Liver (tissue), 3 donors: ENCODE results near the gene FANCI.

ENCODE experiments used
- FOXA1 ChIP-seq: IDR thresholded peaks from 2 replicates; pipeline ENCODE4 v1.6.1; 2016; ENCODE audit warnings: antibody characterized with exemption
- GABPA ChIP-seq, 2 donors: IDR thresholded peaks in 1 of 2; conservative IDR thresholded peaks in 1 of 2; 2 replicates each; pipeline ENCODE4 v1.6.1; 2016; ENCODE audit warnings: antibody characterized with exemption in 2 of 2, mild to moderate bottlenecking in 1 of 2, moderate library complexity in 1 of 2
- RAD21 ChIP-seq, 2 donors: IDR thresholded peaks; 2 replicates each; pipeline ENCODE4 v1.6.1; 2016; ENCODE audit warnings: antibody characterized with exemption in 2 of 2, mild to moderate bottlenecking in 2 of 2
- YY1 ChIP-seq: IDR thresholded peaks from 2 replicates; pipeline ENCODE4 v1.6.1; 2016; ENCODE audit warnings: antibody characterized with exemption, mild to moderate bottlenecking
- TF ChIP-seq, protein P1 (sequence below): fragments of 150-350 bp; IDR thresholded peaks from 2 replicates; pipeline ENCODE4 v1.5.1; 2017; ENCODE audit warnings: improper control_type of control experiment, low read depth, low read length; ENCODE audit not compliant: missing input control
- TF ChIP-seq, protein P2 (sequence below): IDR thresholded peaks from 2 replicates; pipeline ENCODE4 v1.6.1; 2016; ENCODE audit warnings: antibody characterized with exemption
- TF ChIP-seq, protein P3 (sequence below): IDR thresholded peaks from 2 replicates; pipeline ENCODE4 v1.6.1; 2016; ENCODE audit warnings: antibody characterized with exemption
- donor health status: healthy.
- donor health status: healthy.

DNA sequence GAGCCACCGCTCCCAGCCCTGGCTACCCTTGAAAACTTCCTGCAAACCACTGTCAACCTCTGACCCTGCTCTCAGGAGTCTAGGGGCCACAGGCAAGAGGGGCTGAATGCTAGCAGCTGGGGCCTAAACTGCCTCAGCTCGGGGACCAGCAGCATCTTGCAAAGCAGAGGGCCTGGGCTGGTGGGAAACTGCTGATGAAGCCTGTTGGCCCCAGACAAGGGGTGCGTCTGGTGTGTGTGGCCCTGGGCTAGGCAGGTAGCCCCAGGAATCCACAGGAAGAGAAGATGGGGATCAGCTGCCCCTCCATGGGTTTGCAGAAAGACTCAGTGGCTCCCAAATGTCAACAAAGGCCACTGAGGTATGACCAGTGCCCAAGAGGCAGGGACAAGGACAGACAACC, 99.1 kb downstream of the FANCI start:
- TF ChIP-seq, protein P1, sequence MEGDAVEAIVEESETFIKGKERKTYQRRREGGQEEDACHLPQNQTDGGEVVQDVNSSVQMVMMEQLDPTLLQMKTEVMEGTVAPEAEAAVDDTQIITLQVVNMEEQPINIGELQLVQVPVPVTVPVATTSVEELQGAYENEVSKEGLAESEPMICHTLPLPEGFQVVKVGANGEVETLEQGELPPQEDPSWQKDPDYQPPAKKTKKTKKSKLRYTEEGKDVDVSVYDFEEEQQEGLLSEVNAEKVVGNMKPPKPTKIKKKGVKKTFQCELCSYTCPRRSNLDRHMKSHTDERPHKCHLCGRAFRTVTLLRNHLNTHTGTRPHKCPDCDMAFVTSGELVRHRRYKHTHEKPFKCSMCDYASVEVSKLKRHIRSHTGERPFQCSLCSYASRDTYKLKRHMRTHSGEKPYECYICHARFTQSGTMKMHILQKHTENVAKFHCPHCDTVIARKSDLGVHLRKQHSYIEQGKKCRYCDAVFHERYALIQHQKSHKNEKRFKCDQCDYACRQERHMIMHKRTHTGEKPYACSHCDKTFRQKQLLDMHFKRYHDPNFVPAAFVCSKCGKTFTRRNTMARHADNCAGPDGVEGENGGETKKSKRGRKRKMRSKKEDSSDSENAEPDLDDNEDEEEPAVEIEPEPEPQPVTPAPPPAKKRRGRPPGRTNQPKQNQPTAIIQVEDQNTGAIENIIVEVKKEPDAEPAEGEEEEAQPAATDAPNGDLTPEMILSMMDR: no peak
- TF ChIP-seq FOXA1: no peak
- TF ChIP-seq, protein P2, sequence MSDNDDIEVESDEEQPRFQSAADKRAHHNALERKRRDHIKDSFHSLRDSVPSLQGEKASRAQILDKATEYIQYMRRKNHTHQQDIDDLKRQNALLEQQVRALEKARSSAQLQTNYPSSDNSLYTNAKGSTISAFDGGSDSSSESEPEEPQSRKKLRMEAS: no peak
- TF ChIP-seq YY1: no peak
- TF ChIP-seq, protein P3, sequence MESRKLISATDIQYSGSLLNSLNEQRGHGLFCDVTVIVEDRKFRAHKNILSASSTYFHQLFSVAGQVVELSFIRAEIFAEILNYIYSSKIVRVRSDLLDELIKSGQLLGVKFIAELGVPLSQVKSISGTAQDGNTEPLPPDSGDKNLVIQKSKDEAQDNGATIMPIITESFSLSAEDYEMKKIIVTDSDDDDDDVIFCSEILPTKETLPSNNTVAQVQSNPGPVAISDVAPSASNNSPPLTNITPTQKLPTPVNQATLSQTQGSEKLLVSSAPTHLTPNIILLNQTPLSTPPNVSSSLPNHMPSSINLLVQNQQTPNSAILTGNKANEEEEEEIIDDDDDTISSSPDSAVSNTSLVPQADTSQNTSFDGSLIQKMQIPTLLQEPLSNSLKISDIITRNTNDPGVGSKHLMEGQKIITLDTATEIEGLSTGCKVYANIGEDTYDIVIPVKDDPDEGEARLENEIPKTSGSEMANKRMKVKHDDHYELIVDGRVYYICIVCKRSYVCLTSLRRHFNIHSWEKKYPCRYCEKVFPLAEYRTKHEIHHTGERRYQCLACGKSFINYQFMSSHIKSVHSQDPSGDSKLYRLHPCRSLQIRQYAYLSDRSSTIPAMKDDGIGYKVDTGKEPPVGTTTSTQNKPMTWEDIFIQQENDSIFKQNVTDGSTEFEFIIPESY: no peak
- TF ChIP-seq RAD21 (IDR thresholded peaks at IDR 0.05): no peak
- TF ChIP-seq GABPA (IDR thresholded peaks at IDR 0.05 in 1 of 2, conservative IDR thresholded peaks at IDR 0.05 in 1 of 2): no peak
